Vagina (tissue), 2 donors: Measurements from ENCODE around the gene ARMH3.

Experiments used
- POLR2A ChIP-seq, 2 donors: fragments of 450-650 bp; IDR thresholded peaks; one replicate each; pipeline ENCODE4 v1.6.1; 2017; ENCODE audit warnings: antibody characterized with exemption in 2 of 2, mild to moderate bottlenecking in 2 of 2, moderate library complexity in 2 of 2
- TF ChIP-seq, protein P1 (sequence below), 3 experiments: fragments of 450-650 bp in 2 of 3; fragments of 200-600 bp in 1 of 3; sonication (generic) in 1 of 3; IDR thresholded peaks; one replicate each; pipeline ENCODE4 v1.5.1; 2017 to 2019; ENCODE audit warnings: antibody characterized with exemption in 3 of 3, mild to moderate bottlenecking in 2 of 3, moderate library complexity in 2 of 3

GRCh38 chr10:101850749-101851148, 205.2 kb downstream of the ARMH3 start:
- no peak for TF ChIP-seq POLR2A (IDR thresholded peaks at IDR 0.05)
- TF ChIP-seq, protein P1, sequence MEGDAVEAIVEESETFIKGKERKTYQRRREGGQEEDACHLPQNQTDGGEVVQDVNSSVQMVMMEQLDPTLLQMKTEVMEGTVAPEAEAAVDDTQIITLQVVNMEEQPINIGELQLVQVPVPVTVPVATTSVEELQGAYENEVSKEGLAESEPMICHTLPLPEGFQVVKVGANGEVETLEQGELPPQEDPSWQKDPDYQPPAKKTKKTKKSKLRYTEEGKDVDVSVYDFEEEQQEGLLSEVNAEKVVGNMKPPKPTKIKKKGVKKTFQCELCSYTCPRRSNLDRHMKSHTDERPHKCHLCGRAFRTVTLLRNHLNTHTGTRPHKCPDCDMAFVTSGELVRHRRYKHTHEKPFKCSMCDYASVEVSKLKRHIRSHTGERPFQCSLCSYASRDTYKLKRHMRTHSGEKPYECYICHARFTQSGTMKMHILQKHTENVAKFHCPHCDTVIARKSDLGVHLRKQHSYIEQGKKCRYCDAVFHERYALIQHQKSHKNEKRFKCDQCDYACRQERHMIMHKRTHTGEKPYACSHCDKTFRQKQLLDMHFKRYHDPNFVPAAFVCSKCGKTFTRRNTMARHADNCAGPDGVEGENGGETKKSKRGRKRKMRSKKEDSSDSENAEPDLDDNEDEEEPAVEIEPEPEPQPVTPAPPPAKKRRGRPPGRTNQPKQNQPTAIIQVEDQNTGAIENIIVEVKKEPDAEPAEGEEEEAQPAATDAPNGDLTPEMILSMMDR (IDR thresholded peaks at IDR 0.05), result no peak
